A549 (cell line): ENCODE measurements around the gene IGFBP4. TPM values are rescaled to one million over a fixed set of nuclear protein-coding genes. Genes with fewer than 3 reads are reported as not detected.
"Not testable (repeated sequence)": the region's sequence is repeated elsewhere in the genome, so short reads cannot be mapped to it uniquely, and the experiment has no call there.

Experiments used
- ATAC-seq, 2 experiments: fragments of 200-7000 bp in 1 of 2; fragments of >200 bp in 1 of 2; cut with Nextera tagmentation in 1 of 2; cut with Tn5 transposase in 1 of 2; 3 replicates each; pipeline versions ENCODE4 v1.8.0 to v1.9.1; 2018 to 2020; ENCODE audit warnings: mild to moderate bottlenecking in 1 of 2, moderate library complexity in 1 of 2
- CTCF ChIA-PET: fragments of 300-600 bp; sonication (Branson Sonifier 250); formaldehyde crosslinking; extraction: SDS; loops from one replicate; lab custom pipeline; 2021; ENCODE audit warnings: antibody characterized with exemption, inconsistent platforms; lab: Yijun Ruan, JAX
- POLR2A ChIA-PET: fragments of 350-600 bp; formaldehyde crosslinking; extraction: SDS; loops from one replicate; lab custom pipeline; 2021; ENCODE audit warnings: antibody characterized with exemption, inconsistent platforms; lab: Yijun Ruan, JAX
- DNase-seq, 2 experiments: peaks; one replicate each; pipeline versions ENCODE4 v3.0.0 to v3.0.0-alpha.2; 2011 to 2016; ENCODE audit warnings: low read depth in 1 of 2, low spot score in 1 of 2
- FAIRE-seq: peaks from 2 replicates; lab custom pipeline; 2011; peaks lifted over from hg19 to GRCh38; lab: Jason Lieb, UNC
- H3K27ac ChIP-seq, 2 experiments: fragments of >200 bp; sonication (Bioruptor Twin); formaldehyde crosslinking; 3 replicates each; pipeline ENCODE4 v1.5.1; 2016 to 2017
- H3K4me1 ChIP-seq: fragments of >200 bp; sonication (Bioruptor Twin); formaldehyde crosslinking; 3 replicates; pipeline ENCODE4 v1.6.1; 2016
- H3K4me2 ChIP-seq: fragments of >200 bp; sonication (Bioruptor Twin); formaldehyde crosslinking; 3 replicates; pipeline ENCODE4 v1.6.1; 2016
- H3K4me3 ChIP-seq: fragments of >200 bp; sonication (Bioruptor Twin); formaldehyde crosslinking; 3 replicates; pipeline ENCODE4 v1.5.1; 2016
- H3K9me3 ChIP-seq: fragments of >200 bp; sonication (Bioruptor Twin); formaldehyde crosslinking; 3 replicates; pipeline ENCODE4 v1.6.1; 2016
- ATOH8 ChIP-seq: fragments of 250-450 bp; sonication (Bioruptor Pico); IDR thresholded peaks from 2 replicates; pipeline ENCODE4 v1.5.0; 2020; ENCODE audit warnings: low read depth, mild to moderate bottlenecking, moderate library complexity
- BCL3 ChIP-seq: fragments of >200 bp; sonication (Bioruptor Twin); formaldehyde crosslinking; IDR thresholded peaks from 3 replicates; pipeline ENCODE4 v1.6.1; 2016
- CBX2 ChIP-seq: fragments of 200-600 bp; sonication (generic); IDR thresholded peaks from 2 replicates; pipeline ENCODE4 v1.6.1; 2016; ENCODE audit warnings: low read depth, mild to moderate bottlenecking, borderline replicate concordance
- CEBPB ChIP-seq, 2 experiments: fragments of >200 bp in 1 of 2; sonication (Bioruptor Twin) in 1 of 2; formaldehyde crosslinking in 1 of 2; IDR thresholded peaks; 2 replicates each; pipeline ENCODE4 v1.6.1; 2012 to 2016
- CHD2 ChIP-seq: fragments of 150-350 bp; IDR thresholded peaks from 2 replicates; pipeline ENCODE4 v1.6.1; 2014; ENCODE audit warnings: low read length; ENCODE audit not compliant: partially characterized antibody
- EHMT2 ChIP-seq: fragments of 200-600 bp; sonication (generic); IDR thresholded peaks from 2 replicates; pipeline ENCODE4 v1.6.1; 2016; ENCODE audit warnings: antibody characterized with exemption, low read depth, mild to moderate bottlenecking, moderate library complexity
- FOSL2 ChIP-seq, 2 experiments: fragments of 450-650 bp in 1 of 2; fragments of >200 bp in 1 of 2; sonication (Bioruptor Twin) in 1 of 2; formaldehyde crosslinking; IDR thresholded peaks; 2 replicates each; pipeline versions ENCODE4 v1.5.0 to v1.6.1; 2016 to 2020; ENCODE audit warnings: mild to moderate bottlenecking in 1 of 2, moderate library complexity in 1 of 2
- HOXA7 ChIP-seq: fragments of 250-450 bp; sonication (Bioruptor Pico); IDR thresholded peaks from 2 replicates; pipeline ENCODE4 v1.5.0; 2020; ENCODE audit warnings: mild to moderate bottlenecking, moderate library complexity
- HOXB5 ChIP-seq: fragments of 250-450 bp; sonication (Bioruptor Pico); IDR thresholded peaks from 2 replicates; pipeline ENCODE4 v1.5.0; 2020; ENCODE audit warnings: mild to moderate bottlenecking, moderate library complexity
- JUNB ChIP-seq: fragments of >200 bp; sonication (Bioruptor Twin); formaldehyde crosslinking; IDR thresholded peaks from 2 replicates; pipeline ENCODE4 v1.6.1; 2016
- KDM5A ChIP-seq: fragments of 200-600 bp; sonication (generic); IDR thresholded peaks from 2 replicates; pipeline ENCODE4 v1.6.1; 2016; ENCODE audit warnings: antibody characterized with exemption, mild to moderate bottlenecking
- MAFK ChIP-seq: fragments of 450-650 bp; IDR thresholded peaks from 2 replicates; pipeline ENCODE4 v1.6.1; 2014; ENCODE audit not compliant: partially characterized antibody
- NR3C1 ChIP-seq: fragments of >200 bp; sonication (Bioruptor Twin); formaldehyde crosslinking; IDR thresholded peaks from 3 replicates; pipeline ENCODE4 v1.6.1; 2017
- RARB ChIP-seq: fragments of 250-450 bp; sonication (Bioruptor Pico); IDR thresholded peaks from 2 replicates; pipeline ENCODE4 v1.8.0; 2021; ENCODE audit warnings: mild to moderate bottlenecking, moderate library complexity
- RNF2 ChIP-seq: fragments of 200-600 bp; sonication (generic); IDR thresholded peaks from 2 replicates; pipeline ENCODE4 v1.6.1; 2016; ENCODE audit warnings: low read depth, mild to moderate bottlenecking, antibody characterized with exemption, moderate library complexity, borderline replicate concordance
- SMC3 ChIP-seq: fragments of >200 bp; sonication (Bioruptor Twin); formaldehyde crosslinking; IDR thresholded peaks from 3 replicates; pipeline ENCODE4 v1.6.1; 2018; ENCODE audit warnings: inconsistent platforms
- SREBF2 ChIP-seq: fragments of 450-650 bp; IDR thresholded peaks from 2 replicates; pipeline ENCODE4 v1.6.1; 2014; ENCODE audit warnings: mild to moderate bottlenecking, moderate library complexity
- USF2 ChIP-seq: fragments of 450-650 bp; IDR thresholded peaks from 2 replicates; pipeline ENCODE4 v1.6.1; 2014; ENCODE audit warnings: antibody characterized with exemption
- ZFP36 ChIP-seq: fragments of 450-650 bp; IDR thresholded peaks from 2 replicates; pipeline ENCODE4 v1.6.1; 2014; ENCODE audit warnings: borderline replicate concordance; ENCODE audit not compliant: partially characterized antibody
- ZNF302 ChIP-seq: fragments of 250-450 bp; sonication (Bioruptor Pico); IDR thresholded peaks from 2 replicates; pipeline ENCODE4 v1.9.0; 2021; ENCODE audit warnings: inconsistent platforms, mild to moderate bottlenecking, moderate library complexity
- WGBS: methylation state at CpG from one replicate; pipeline ENCODE4 v1.1.6; 2017; ENCODE audit errors: missing lambda C conversion rate; 5-methylcytosine and 5-hydroxymethylcytosine counted together
- polyA plus RNA-seq, 4 experiments: library from polyadenylated mRNA; depleted of rRNA in 3 of 4; stranded (reverse); fragments of >200 nt; fragmentation: RNase III in 1 of 4; extraction: RNeasy Plus Mini Kit Qiagen cat#74134 plus additional on column Dnase treatment in 1 of 4; gene quantifications; 2 replicates in 3 of 4; 3 replicates in 1 of 4; pipeline ENCODE4 v1.2.3, GENCODE V29; 2011 to 2017
- TF ChIP-seq, protein P1 (sequence below): fragments of >200 bp; sonication (Bioruptor Twin); formaldehyde crosslinking; IDR thresholded peaks from 3 replicates; pipeline ENCODE4 v1.5.1; 2016
- TF ChIP-seq, protein P2 (sequence below): fragments of 200-600 bp; sonication (generic); IDR thresholded peaks from 2 replicates; pipeline ENCODE4 v1.6.1; 2016; ENCODE audit warnings: antibody characterized with exemption, mild to moderate bottlenecking, moderate library complexity

The IGFBP4 gene
- polyA plus RNA-seq, 2 of the 4 experiments (the other 2 are of a cell fraction): 1,080 to 1,829 TPM

GRCh38 chr17:40404003-40404402 lies 39.2 kb upstream of the IGFBP4 start (continued):
- TF ChIP-seq EHMT2 (no peak), HOXB5 (CRISPR knock-in tag) (no peak), RARB (CRISPR knock-in tag) (no peak), RNF2 (no peak)
- TF ChIP-seq, protein P1, sequence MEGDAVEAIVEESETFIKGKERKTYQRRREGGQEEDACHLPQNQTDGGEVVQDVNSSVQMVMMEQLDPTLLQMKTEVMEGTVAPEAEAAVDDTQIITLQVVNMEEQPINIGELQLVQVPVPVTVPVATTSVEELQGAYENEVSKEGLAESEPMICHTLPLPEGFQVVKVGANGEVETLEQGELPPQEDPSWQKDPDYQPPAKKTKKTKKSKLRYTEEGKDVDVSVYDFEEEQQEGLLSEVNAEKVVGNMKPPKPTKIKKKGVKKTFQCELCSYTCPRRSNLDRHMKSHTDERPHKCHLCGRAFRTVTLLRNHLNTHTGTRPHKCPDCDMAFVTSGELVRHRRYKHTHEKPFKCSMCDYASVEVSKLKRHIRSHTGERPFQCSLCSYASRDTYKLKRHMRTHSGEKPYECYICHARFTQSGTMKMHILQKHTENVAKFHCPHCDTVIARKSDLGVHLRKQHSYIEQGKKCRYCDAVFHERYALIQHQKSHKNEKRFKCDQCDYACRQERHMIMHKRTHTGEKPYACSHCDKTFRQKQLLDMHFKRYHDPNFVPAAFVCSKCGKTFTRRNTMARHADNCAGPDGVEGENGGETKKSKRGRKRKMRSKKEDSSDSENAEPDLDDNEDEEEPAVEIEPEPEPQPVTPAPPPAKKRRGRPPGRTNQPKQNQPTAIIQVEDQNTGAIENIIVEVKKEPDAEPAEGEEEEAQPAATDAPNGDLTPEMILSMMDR: no peak

- Histone ChIP-seq H3K27ac (no peak overlapping the region), H3K4me2 (no peak overlapping the region), H3K4me3 (no peak overlapping the region), H3K4me1 (peaks cover 8% of the 10 kb centered on the region; the same call in 1 of the 3 replicates), H3K9me3 (no peaks in the 10 kb centered on the region)
- DNase-seq (no peak), FAIRE-seq (no peak)
- POLR2A ChIA-PET: no interaction called here
- CTCF ChIA-PET: interaction anchor here (0.8 to 15.1 kb wide), 10 partner anchors 8 to 207 kb away, joined by 3 to 284 read pairs (median 4); partner anchors contain the start of genes GJD3 and TOP2A
- TF ChIP-seq MAFK (peak; percentile 54), CEBPB (IDR thresholded peaks at IDR 0.05) (no peak)
- TF ChIP-seq, all 56 proteins: peak for 1
- ATAC-seq: no peak
- 93% methylated on average over 3 of the region's 3 CpGs for WGBS
Measured at GRCh38 chr17:40407460-40407859, 35.8 kb upstream of the IGFBP4 start.

GRCh38 chr17:40409540-40409939 lies 33.7 kb upstream of the IGFBP4 start:
- WGBS: 93% methylated on average over 4 of the region's 4 CpGs
- CTCF ChIA-PET: interaction anchor here (0.9 to 15.1 kb wide), 10 partner anchors 10 to 151 kb away, joined by 3 to 284 read pairs (median 7); partner anchors contain the start of gene GJD3
- TF ChIP-seq CEBPB (IDR thresholded peaks at IDR 0.05): peak in 1 of 2 experiments; percentile 47; a peak in 1 of 4 replicates

DNA sequence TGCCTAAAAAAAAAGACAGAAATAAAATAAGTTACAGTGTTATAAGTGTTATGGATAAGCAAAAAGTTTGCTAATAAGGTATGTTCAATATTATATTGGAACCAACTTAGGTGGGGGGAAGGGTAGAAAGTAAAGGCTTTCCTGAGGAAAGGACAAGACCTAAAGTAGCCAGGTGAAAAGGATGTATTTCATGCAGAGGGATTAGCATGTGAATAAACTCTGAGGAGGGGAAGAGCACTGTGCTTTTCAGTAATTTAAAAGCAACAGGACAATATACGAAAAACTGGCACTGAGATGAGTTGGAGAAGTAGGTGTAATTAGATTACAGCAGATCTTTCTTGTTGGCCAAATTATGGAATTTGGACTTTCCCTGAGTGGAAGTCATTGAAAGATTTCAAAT lies 33.2 kb upstream of the IGFBP4 start:
- Histone ChIP-seq H3K27ac (0 out of 6 replicates have a peak overlapping the region, but pooled peaks of 1 of the 2 experiments have one; percentile 15), H3K4me2 (no peak overlapping the region), H3K4me3 (no peak overlapping the region), H3K4me1 (peaks cover 14% of the 10 kb centered on the region), H3K9me3 (no peaks in the 10 kb centered on the region)
- FAIRE-seq (no peak), DNase-seq (no peak), ATAC-seq (no peak)
- WGBS: 98% methylated on average over 1 of the region's 1 CpG
- ChIA-PET POLR2A (no interaction called here), CTCF (interaction anchor here (0.8 to 15.1 kb wide), 11 partner anchors 9 to 150 kb away, joined by 3 to 284 read pairs (median 7); partner anchors contain the start of gene GJD3)
- TF ChIP-seq ZNF302 (CRISPR knock-in tag): no peak
- TF ChIP-seq NR3C1: no peak
- TF ChIP-seq KDM5A: no peak
- TF ChIP-seq CBX2: no peak
- no peak for TF ChIP-seq FOSL2 (IDR thresholded peaks at IDR 0.05)
- no peak for TF ChIP-seq FOSL2 (CRISPR knock-in tag; IDR thresholded peaks at IDR 0.05)
- TF ChIP-seq MAFK: no peak
- TF ChIP-seq, protein P2, sequence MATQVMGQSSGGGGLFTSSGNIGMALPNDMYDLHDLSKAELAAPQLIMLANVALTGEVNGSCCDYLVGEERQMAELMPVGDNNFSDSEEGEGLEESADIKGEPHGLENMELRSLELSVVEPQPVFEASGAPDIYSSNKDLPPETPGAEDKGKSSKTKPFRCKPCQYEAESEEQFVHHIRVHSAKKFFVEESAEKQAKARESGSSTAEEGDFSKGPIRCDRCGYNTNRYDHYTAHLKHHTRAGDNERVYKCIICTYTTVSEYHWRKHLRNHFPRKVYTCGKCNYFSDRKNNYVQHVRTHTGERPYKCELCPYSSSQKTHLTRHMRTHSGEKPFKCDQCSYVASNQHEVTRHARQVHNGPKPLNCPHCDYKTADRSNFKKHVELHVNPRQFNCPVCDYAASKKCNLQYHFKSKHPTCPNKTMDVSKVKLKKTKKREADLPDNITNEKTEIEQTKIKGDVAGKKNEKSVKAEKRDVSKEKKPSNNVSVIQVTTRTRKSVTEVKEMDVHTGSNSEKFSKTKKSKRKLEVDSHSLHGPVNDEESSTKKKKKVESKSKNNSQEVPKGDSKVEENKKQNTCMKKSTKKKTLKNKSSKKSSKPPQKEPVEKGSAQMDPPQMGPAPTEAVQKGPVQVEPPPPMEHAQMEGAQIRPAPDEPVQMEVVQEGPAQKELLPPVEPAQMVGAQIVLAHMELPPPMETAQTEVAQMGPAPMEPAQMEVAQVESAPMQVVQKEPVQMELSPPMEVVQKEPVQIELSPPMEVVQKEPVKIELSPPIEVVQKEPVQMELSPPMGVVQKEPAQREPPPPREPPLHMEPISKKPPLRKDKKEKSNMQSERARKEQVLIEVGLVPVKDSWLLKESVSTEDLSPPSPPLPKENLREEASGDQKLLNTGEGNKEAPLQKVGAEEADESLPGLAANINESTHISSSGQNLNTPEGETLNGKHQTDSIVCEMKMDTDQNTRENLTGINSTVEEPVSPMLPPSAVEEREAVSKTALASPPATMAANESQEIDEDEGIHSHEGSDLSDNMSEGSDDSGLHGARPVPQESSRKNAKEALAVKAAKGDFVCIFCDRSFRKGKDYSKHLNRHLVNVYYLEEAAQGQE: no peak
- no peak for TF ChIP-seq EHMT2
- TF ChIP-seq CHD2: no peak
- TF ChIP-seq USF2: no peak
- TF ChIP-seq ATOH8 (CRISPR knock-in tag): no peak
- no peak for TF ChIP-seq HOXA7
- no peak for TF ChIP-seq JUNB
- no peak for TF ChIP-seq ZFP36
- no peak for TF ChIP-seq SMC3
- no peak for TF ChIP-seq BCL3
- no peak for TF ChIP-seq SREBF2

More at GRCh38 chr17:40409540-40409939, 33.7 kb upstream of the IGFBP4 start:
- not testable (repeated sequence) for FAIRE-seq, H3K4me3 ChIP-seq, ATAC-seq, H3K4me2 ChIP-seq, DNase-seq, H3K9me3 ChIP-seq
- H3K4me1 ChIP-seq: peaks cover 11% of the 10 kb centered on the region
- H3K27ac ChIP-seq: 0 out of 6 replicates have a peak overlapping the region, but pooled peaks of 1 of the 2 experiments have one; percentile 15
- POLR2A ChIA-PET: interaction anchor here (0.7 kb wide), 1 partner anchor 124 kb away, joined by 3 read pairs; no protein-coding TSS in a partner anchor
